ENCODE data around the gene C4A.
"Not testable (repeated sequence)": the region's sequence is repeated elsewhere in the genome, so short reads cannot be mapped to it uniquely, and the experiment has no call there.

DNA sequence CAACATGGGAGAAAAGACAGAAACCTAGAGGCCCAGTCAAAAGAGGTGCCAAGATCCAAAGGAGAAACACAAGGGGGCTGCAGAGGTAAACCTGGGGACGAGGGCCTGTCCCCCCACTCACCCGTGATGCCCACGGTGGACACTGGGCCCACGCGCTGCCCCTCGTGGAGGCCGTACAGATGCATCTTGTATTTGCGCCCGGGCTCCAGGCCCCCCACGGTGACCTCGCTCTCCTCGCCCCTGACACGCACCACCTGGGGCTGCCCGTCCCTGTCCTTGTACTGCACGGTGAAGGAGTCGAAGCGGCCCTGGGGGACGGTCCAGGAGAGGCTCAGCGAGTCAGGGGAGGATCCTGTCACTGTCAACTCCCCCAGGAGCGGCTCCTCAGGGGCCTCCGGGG, 67.3 kb downstream of the C4A start:
- TF ChIP-seq, protein P1, sequence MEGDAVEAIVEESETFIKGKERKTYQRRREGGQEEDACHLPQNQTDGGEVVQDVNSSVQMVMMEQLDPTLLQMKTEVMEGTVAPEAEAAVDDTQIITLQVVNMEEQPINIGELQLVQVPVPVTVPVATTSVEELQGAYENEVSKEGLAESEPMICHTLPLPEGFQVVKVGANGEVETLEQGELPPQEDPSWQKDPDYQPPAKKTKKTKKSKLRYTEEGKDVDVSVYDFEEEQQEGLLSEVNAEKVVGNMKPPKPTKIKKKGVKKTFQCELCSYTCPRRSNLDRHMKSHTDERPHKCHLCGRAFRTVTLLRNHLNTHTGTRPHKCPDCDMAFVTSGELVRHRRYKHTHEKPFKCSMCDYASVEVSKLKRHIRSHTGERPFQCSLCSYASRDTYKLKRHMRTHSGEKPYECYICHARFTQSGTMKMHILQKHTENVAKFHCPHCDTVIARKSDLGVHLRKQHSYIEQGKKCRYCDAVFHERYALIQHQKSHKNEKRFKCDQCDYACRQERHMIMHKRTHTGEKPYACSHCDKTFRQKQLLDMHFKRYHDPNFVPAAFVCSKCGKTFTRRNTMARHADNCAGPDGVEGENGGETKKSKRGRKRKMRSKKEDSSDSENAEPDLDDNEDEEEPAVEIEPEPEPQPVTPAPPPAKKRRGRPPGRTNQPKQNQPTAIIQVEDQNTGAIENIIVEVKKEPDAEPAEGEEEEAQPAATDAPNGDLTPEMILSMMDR (IDR thresholded peaks at IDR 0.05) = not testable (repeated sequence)
- not testable (repeated sequence) for TF ChIP-seq POLR2A (IDR thresholded peaks at IDR 0.05)

Data from heart left ventricle (tissue), 13 donors.